ENCODE measurements around the gene SESN3.
A peak's percentile ranks its signal among the peaks of the same experiment; 100 is the strongest.

The SESN3 gene

DNA sequence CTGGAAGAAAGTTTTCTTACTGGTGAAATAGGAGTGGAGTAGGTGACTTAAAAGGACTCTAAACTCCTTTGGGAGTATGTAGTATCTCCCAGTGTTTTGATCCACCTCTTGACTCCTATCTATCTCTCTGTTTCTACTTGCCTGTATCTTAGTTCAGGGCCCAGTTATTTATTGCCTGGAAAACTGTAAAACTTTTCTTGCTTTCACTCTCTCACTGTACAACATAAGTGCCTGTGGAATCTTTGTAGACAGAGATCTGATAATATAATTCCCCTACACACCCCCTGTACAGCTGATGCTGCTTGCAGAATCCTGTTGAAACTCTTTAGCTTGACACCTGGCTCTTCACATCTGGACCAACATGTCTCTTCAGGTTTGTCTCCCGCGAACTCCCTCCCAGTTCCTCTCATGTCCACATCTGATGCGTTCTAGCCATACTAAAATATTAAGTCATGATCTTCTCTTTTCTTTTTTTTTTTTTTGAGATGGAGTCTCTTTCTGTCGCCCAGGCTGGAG lies 26.5 kb upstream of the SESN3 start:
- no peak for DNase-seq (ENCODE audit: low read depth, low spot score)
- TF ChIP-seq, protein P1, sequence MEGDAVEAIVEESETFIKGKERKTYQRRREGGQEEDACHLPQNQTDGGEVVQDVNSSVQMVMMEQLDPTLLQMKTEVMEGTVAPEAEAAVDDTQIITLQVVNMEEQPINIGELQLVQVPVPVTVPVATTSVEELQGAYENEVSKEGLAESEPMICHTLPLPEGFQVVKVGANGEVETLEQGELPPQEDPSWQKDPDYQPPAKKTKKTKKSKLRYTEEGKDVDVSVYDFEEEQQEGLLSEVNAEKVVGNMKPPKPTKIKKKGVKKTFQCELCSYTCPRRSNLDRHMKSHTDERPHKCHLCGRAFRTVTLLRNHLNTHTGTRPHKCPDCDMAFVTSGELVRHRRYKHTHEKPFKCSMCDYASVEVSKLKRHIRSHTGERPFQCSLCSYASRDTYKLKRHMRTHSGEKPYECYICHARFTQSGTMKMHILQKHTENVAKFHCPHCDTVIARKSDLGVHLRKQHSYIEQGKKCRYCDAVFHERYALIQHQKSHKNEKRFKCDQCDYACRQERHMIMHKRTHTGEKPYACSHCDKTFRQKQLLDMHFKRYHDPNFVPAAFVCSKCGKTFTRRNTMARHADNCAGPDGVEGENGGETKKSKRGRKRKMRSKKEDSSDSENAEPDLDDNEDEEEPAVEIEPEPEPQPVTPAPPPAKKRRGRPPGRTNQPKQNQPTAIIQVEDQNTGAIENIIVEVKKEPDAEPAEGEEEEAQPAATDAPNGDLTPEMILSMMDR (IDR thresholded peaks at IDR 0.05; ENCODE audit: low read depth, low read length): no peak
- H3K4me3 ChIP-seq (ENCODE audit: low read depth, low read length): no peak overlapping the region
- in situ Hi-C loops (cut with HindIII; ENCODE audit: low sequenced_read_pairs): no loop called here

DNA sequence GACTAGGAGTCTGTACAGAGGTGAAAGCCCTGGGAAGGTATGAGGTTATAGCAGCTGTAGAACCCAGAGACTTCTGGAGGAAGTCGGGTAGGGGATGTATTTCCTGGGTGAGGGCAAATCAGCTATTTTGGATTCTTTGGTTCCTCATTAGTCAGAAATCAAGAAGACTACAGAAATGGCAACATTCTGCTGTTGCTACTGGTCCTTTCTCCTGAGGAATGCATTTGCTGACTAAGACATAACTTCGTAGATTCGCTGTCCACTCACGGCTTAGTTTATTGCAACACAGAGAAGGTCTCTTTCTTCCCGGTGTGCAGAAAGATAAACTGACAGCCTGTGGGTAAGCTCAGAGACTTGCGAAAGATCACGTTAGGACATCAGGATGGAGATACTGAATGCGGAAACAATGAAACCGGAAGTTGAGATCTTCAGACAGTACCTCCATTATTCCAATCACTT lies 25.3 kb upstream of the SESN3 start:
- TF ChIP-seq, protein P1 (IDR thresholded peaks at IDR 0.05; ENCODE audit: low read depth, low read length): no peak
- DNase-seq (ENCODE audit: low read depth, low spot score): no peak
- in situ Hi-C loops (cut with HindIII; ENCODE audit: low sequenced_read_pairs): no loop called here
- H3K4me3 ChIP-seq (ENCODE audit: low read depth, low read length): no peak overlapping the region

DNA sequence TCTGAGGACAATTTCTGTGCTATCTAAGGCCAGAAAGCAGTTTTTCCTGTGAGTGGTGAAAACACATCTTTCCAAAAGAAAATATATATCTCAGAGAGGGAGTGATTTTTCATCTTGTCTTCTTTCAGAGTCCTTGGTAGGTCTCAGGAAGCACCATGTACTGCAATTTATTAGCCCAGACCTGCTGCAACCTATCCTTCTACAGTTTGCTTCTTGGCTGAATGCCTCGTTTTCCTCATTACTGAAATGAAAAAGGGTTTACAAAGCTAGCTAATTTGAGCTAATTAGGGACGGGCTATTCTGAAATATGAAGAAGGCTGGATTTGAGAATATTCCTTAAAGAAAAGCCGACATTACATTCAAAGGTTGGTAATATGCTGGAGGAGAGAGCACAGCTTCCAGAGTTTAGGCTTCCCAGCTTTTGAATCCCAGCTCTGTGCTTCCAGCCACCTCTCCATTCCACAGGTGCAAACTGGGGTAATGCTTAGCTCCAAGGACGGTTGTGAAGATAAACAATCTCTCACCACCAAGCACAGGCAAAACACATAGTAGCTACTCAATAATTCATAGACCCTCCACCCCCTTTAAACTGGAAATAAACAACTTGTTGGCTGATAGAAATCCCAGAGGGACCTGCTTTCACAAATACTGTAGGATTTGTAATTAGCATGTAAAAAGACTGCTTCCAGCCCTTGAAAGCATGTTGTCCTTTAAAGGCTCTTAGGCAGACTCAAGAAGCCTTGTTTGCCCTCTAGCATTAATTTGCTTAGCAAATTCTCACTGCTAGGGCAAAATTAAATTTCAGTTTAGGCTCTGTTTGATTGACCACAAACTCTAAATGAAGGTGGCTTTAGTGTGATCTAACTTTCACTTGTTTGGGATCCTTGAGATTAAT lies 24.5 kb upstream of the SESN3 start:
- H3K4me3 ChIP-seq (ENCODE audit: low read depth, low read length): no peak overlapping the region
- TF ChIP-seq, protein P1 (IDR thresholded peaks at IDR 0.05; ENCODE audit: low read depth, low read length): no peak
- DNase-seq (ENCODE audit: low read depth, low spot score): no peak
- in situ Hi-C loops (cut with HindIII; ENCODE audit: low sequenced_read_pairs): no loop called here

DNA sequence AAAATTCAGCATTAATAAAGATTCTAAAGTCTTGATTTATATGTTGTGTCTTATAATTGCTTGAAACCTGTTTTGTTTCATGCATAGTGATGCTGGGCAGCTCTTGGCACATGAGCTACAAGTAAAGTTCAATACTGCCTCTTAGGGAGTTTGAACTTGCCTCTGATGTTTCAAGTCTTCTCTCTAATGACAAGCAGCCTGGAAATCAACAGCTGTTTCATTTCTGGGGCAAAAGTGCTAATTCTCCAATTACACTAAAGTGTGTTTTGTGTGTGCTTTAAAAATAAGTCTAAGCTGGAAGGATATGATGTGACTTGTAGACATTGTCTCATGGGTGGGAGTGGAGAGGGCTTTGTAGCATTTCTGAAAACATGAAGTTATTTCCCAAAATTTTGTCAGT lies 23.7 kb upstream of the SESN3 start:
- DNase-seq (ENCODE audit: low read depth, low spot score): no peak
- H3K4me3 ChIP-seq (ENCODE audit: low read depth, low read length): no peak overlapping the region
- TF ChIP-seq, protein P1 (IDR thresholded peaks at IDR 0.05; ENCODE audit: low read depth, low read length): no peak
- in situ Hi-C loops (cut with HindIII; ENCODE audit: low sequenced_read_pairs): no loop called here

DNA sequence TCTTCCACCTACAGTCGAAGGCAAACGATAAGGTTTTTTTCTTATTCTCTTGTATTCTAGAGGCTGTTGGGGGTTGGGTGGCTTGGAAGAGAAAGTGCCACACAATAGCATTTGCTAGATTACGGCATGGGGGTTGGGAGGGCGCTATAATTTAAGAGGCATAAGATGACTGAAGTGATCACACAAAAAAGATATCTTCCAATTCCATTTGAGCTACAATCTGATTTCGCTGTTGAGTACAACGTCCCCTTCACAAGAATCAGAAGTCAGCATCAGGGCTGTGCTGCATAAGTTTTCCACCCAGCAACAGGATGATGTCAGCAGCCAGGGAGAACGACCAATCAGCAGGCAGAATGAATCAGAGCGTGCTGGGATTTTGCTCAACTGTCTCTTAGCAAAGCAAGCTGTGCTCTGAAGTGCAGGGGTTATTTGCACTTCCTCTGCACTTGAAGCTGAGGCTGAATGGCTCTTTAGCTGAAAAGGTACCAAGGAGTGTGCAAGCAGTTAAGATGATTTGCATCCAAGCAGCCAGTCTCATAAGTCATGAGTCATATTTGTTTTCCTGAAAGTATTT lies 23.2 kb upstream of the SESN3 start:
- DNase-seq (ENCODE audit: low read depth, low spot score): peak; percentile 90
- in situ Hi-C loops (cut with HindIII; ENCODE audit: low sequenced_read_pairs): no loop called here
- peak overlapping the region; percentile 38 for H3K4me3 ChIP-seq (ENCODE audit: low read depth, low read length)
- TF ChIP-seq, protein P1 (IDR thresholded peaks at IDR 0.05; ENCODE audit: low read depth, low read length): no peak

DNA sequence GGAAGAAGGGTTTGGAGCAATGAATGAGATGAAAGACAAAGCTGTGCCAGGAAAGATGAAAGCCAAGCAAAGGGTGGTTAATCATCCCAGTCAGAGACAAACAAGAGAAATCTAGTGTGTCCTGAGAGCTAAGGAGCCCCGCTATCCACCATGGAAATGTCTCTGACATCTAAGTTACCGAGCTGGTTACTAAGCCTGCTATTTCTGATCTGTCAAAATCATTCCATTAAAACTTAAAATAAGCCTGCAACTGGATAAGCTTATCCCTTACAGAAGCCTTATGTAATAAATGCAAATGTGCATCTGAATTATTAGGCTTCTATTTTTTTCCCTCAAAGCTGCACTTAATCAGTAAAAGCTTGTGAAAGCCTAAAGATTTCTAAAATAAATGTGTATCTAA lies 22.1 kb upstream of the SESN3 start:
- in situ Hi-C loops (cut with HindIII; ENCODE audit: low sequenced_read_pairs): no loop called here
- TF ChIP-seq, protein P1 (IDR thresholded peaks at IDR 0.05; ENCODE audit: low read depth, low read length): no peak
- H3K4me3 ChIP-seq (ENCODE audit: low read depth, low read length): no peak overlapping the region
- no peak for DNase-seq (ENCODE audit: low read depth, low spot score)

All from astrocyte of the spinal cord (primary cell).